SU-DHL-6 (cell line): ENCODE data around the gene WWOX.

Experiments
- EZH2phosphoT487 ChIP-seq: fragments of 200-600 bp; sonication (generic), shearing (Covaris generic); conservative IDR thresholded peaks from 2 replicates; pipeline ENCODE4 v1.6.1; 2018; ENCODE audit warnings: mild to moderate bottlenecking, antibody characterized with exemption, low read length, moderate library complexity, mixed read lengths
- TF ChIP-seq, protein P1 (sequence below): fragments of 200-600 bp; sonication (generic); IDR thresholded peaks from one replicate; pipeline ENCODE4 v1.5.1; 2017; ENCODE audit warnings: antibody characterized with exemption, mild to moderate bottlenecking, low read length, moderate library complexity; ENCODE audit not compliant: insufficient read depth, poor library complexity, severe bottlenecking

DNA sequence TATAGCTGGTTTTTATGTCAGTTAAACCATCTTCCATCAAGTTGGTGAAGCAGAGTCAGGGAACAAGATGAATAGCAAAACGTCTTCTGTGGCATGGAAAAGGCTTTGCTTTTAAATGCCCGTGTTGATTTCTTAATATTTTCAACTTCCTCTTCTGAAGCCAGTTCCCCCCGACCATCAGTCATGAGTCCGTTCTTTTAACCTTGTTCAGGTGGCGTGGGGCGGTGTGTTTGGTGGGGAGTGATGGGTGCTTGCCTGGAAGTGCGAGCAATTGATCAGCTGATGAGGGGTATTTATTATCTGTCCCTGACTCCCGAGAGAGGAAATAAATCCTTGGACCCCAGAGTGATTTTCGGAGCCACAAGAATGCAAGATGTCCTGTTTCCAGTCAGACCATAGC is 147.1 kb downstream of the WWOX start:
- TF ChIP-seq, protein P1, sequence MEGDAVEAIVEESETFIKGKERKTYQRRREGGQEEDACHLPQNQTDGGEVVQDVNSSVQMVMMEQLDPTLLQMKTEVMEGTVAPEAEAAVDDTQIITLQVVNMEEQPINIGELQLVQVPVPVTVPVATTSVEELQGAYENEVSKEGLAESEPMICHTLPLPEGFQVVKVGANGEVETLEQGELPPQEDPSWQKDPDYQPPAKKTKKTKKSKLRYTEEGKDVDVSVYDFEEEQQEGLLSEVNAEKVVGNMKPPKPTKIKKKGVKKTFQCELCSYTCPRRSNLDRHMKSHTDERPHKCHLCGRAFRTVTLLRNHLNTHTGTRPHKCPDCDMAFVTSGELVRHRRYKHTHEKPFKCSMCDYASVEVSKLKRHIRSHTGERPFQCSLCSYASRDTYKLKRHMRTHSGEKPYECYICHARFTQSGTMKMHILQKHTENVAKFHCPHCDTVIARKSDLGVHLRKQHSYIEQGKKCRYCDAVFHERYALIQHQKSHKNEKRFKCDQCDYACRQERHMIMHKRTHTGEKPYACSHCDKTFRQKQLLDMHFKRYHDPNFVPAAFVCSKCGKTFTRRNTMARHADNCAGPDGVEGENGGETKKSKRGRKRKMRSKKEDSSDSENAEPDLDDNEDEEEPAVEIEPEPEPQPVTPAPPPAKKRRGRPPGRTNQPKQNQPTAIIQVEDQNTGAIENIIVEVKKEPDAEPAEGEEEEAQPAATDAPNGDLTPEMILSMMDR: no peak
- no peak for TF ChIP-seq EZH2phosphoT487
